ENCODE measurements around the gene SRP14.

- TF ChIP-seq CTCF (IDR thresholded peaks at IDR 0.05) = peak in 1 of 3 donors; percentile 11
- no peak for TF ChIP-seq POLR2AphosphoS5 (IDR thresholded peaks at IDR 0.05)
- no peak for TF ChIP-seq POLR2A (IDR thresholded peaks at IDR 0.05)
Measured at GRCh38 chr15:40029979-40030893, 8.7 kb downstream of the SRP14 start.
